ENCODE measurements around the gene ENAH.
"Not testable (repeated sequence)": the region's sequence is repeated elsewhere in the genome, so short reads cannot be mapped to it uniquely, and the experiment has no call there.

The ENAH gene

DNA sequence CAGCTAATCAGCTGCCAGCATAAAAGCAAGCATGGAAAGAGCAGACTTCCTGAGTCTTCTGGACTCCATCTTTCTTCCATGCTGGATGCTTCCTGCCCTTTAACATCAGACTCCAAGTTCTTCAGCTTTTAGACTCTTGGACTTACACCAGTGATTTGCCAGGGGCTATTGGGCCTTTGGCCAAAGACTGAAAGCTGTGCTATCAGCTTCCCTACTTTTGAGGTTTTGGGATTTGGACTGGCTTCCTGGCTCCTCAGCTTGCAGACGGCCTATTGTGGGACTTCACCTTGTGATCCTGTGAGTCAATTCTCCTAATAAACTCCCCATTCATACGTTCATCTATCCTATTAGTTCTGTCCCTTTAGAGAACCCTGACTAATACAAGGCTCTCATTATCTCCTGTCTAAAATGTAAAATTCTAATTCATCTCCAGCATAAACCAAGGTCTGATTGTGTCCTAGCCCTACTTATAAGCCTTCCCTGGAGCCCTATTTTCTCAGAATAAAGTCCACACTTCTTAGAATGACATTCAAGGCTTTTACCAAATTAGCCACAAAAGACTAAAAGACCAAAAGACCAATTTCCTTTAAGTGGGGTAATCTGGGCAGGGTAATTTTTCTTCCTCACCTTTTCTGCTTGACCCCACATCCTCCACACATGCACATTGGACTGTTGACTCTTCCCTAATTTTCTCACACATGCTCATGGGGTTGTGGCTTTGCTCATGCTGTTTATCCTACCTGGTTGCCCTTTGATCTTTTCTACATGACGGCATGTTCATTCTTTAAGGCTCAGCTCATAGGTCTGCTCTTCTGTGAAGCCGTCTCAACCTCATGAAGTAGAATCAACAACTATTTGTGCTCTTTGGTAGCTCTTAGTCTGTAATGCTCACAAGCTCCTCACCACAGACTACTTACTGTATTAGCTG, 18.1 kb upstream of the ENAH start:
- DNase-seq = no peak

DNA sequence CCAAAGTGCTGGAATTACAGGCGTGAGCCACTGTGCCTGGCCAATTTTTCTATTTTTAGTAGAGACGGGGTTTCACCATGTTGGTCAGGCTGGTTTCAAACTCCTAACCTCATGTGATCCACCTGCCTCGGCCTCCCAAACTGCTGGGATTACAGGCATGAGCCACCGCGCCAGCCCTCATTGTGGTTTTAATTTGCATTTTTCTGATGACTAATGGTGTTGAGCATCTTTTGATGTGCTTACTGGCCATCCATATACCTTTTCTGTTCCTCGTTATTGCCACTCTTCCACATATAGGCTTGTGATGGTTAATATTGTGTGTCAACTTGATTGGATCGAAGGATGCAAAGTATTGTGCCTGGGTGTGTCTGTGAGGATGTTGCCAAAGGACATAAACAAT, 17.4 kb upstream of the ENAH start:
- DNase-seq = no peak

DNA sequence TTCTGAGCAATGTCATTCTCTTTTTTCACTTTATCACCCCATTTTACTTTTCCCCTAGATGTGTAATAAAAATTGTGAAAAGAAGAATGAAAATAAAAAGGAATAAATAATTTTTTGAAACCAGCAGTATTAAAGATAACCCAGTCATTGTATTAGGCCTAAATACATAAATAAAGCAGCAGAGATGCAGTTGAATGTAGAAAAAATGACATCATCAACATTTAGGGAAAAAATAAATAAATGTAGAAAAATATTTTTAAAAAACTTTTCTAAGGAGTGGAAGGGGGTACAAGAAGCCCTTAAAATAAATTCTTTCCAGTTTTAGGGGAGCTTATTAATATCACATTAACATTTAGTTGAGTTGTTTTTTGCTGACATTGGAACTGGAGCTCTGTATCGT, 15.3 kb upstream of the ENAH start:
- DNase-seq = no peak

DNA sequence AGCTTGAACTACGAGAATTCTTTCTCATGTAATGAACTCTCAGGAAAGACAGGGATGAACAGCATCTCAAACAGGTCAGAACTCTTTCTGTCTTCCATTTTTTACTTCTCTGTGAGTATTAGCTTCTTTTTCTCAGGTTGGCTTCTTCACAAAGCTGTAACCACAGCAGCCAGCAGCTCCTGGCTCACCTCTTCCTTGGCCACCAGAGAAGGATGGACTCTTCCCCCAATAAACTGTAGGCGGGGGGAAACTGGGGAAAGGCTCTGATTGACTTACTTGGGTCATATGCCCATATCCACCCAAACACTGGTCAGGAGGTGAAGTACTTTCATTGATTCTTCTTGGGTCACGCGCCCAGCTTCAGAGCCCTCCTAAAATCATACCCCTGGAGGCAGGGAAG, 14.4 kb upstream of the ENAH start:
- DNase-seq = no peak

- no peak for DNase-seq
Observed at GRCh38 chr1:225666495-225666894, 13.6 kb upstream of the ENAH start.

DNA sequence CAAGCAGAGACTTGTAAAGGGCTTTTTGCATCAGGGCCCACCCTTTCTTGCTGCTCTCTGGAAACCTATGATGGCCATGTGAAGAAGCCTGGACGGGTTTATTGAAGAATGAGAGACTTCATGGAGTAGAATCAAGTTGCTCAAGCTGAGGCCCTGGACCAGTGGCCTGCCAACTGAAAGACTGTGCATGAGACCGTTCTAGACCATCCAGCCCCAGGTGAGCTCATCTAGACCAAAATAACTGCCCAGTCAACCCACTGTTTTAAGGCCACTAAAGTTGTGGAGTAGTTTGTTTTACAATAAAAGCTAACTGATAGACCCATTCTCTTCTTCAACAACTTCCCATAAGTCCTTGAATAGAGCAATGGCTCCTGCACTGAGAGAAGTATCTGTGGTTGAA, 11.8 kb upstream of the ENAH start:
- DNase-seq = no peak

- DNase-seq = no peak
Observed at GRCh38 chr1:225662155-225662554, 9.2 kb upstream of the ENAH start.

GRCh38 chr1:225660544-225660946, 7.6 kb upstream of the ENAH start:
- DNase-seq = no peak

DNA sequence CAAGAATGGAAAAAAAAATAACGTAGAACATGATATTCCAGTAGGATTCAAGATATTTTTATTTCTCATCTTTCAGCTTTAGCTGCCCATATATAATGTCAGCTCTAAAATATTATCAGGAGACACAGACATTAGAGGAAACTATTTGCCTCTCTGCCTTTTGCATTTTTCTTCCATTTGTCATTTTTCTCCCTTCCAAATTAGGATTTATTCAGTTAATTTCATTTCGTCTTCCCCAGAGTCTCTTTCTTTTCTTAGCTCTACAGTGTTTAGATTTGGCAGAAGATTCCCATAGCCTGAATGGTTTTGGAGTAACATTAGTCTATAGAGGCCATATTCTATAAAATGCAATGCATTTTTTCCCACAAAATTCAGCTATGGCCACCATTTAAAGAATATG, 5.1 kb upstream of the ENAH start:
- DNase-seq = no peak

DNA sequence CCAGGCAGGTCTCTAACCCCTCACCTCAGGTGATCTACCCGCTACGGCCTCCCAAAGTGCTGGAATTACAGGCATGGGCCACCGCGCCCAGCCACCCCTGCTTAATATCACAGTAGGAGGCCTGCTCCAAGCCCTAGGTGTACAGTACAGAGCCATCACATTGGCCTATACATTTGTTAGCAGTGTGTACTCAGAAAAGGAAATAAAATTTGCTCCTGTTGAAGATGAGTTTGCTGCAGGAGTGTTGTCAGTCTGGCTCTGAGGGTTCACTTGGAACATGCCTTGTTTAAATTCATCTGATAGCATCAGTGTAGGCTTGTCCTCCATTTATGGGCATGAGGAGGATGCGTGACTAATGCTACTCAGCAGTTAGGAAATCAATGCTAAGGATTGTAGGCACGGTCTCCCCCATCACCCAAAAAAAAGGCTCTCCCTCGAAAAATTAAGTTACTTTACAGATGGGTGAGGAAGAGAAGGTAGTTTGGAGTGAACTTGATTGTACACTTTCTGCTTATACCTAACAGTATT, 4.6 kb upstream of the ENAH start:
- no peak for DNase-seq

DNA sequence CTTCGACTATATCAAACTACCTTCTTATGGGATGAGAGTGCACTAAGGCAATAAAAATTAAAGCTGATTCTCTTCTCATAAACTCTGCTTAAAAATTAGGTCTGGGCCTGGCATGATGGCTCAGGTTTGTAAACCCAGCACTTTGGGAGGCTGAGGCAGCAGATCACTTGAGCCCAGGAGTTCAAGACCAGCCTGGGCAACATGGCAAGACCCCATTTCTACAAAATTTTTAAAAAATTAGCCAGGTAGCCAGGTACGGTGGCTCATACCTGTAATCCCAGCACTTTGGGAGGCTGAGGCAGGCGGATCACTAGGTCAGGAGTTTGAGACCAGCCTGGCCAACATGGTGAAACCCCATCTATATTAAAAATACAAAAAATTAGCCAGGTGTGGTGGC, 3.3 kb upstream of the ENAH start:
- DNase-seq = not testable (repeated sequence)

- peak in 1 of 2 experiments; percentile 3 for DNase-seq
Observed at GRCh38 chr1:225655509-225656258, 2.8 kb upstream of the ENAH start.

GRCh38 chr1:225654688-225655508, 2.0 kb upstream of the ENAH start:
- no peak for DNase-seq

GRCh38 chr1:225654277-225654597, 1.3 kb upstream of the ENAH start:
- DNase-seq = no peak

DNA sequence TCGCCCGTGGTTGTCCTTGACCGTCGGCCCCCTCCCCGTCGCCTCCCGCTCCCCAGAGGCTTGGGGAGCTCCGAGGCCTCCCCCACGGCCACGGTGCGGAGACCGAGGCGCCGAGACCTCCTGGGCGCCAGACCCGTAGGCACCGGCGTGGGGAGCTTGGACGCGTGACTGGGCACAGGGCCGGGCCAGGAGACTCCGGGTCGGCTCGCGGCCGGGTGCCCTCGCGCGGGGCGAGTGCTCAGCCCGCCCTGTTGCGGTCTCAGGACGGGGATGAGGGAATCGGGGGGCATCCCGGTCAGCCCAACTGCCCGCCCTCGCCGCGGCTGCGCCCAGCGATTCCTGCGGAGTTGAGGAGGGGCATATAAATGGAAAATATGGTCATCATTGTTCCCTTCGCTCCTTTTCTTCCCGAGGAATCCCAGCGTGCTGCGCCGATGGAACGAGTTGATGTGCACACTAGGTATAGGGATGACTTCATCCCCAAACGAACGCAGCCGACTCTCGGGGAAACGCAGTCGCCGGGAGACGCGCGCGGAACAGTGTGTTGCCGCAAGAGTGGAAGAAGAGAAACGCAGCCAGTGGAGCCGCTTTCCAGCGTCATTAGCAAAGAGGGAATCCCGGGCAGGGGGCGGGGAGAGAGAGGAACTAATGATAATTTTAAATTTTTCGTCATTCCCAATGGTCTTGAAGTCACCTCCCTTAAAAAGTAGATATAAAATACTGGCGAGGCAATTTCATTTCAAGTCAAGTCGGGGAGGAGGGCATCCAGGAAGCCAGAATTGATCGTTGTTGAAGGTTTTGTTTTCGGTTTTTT, 747 bp upstream of the ENAH start:
- DNase-seq = peak; percentile 44 to 79

- peak; percentile 38 to 60 for DNase-seq
Observed at GRCh38 chr1:225651872-225652728, 823 bp downstream of the ENAH start.

- DNase-seq = peak in 1 of 2 experiments; percentile 55
Observed at GRCh38 chr1:225651376-225651871, 1.5 kb downstream of the ENAH start.

DNA sequence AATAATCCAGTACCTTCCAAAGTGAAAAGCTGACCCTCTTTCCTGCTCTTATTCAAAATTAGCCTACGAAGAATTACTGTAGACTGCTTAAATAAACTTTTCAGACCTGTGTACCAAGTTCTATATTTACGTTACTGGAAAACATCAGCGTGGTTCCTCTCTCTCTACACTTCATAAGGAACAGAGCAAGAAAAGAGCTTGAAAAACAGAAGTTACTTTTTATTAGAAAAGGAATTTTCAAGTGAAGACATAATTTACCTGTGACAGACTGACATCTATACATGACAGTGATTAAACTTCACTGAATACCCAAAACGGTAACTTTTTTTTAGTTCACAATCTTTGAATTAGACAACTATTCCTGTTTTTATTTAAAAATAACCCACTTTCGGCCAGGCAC, 2.7 kb downstream of the ENAH start:
- no peak for DNase-seq

DNA sequence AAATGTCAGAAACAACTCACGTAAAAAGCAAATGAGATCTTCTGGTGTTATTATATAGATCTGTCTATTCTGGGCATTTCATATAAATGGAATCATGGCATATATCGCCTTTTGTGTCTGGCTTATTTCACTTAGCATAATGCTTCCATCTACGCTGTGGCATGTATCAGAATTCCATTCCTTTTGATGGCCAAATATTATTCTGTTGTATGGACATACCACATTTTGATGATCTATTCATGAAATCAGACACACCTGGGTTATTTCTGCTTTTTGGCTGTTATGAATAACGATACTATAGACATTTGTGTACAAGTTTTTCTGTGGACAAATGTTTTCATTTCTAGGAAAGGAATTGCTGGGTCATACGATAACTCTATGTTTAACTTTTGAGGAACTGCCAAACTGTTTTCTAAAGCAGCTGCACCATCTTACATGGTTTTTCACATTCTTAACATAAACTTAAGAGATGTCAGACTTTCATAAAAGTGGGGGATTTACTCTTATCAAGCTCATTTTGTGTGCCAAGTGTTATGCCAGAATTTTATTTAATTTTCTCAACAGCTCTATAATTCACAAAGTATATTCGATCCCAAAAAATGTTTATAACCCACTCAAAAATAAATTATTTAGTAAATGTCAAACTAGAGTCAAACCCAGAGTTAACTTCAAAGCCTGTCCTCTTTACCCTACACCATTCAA, 7.6 kb downstream of the ENAH start:
- DNase-seq = no peak

- DNase-seq = no peak
Observed at GRCh38 chr1:225644666-225645065, 8.3 kb downstream of the ENAH start.
